Stimulated activated naive CD8-positive, alpha-beta T cell treated with anti-CD3 and anti-CD28 coated beads, Interleukin-15, Interleukin-2, amounts not matched to agents 100 ng/mL and 50 ng/mL, for 24 hours (primary cell): ENCODE results near the gene PSMB10.

ENCODE experiments used
- H3K27ac Mint-ChIP-seq: one replicate; pipeline ENCODE4 v1.8.0; 2021; ENCODE audit warnings: mild to moderate bottlenecking, mixed read lengths
- H3K27me3 Mint-ChIP-seq: one replicate; pipeline ENCODE4 v1.8.0; 2021; ENCODE audit warnings: mixed read lengths
- H3K36me3 Mint-ChIP-seq: one replicate; pipeline ENCODE4 v1.8.0; 2021; ENCODE audit warnings: low read depth, mixed read lengths
- H3K4me1 Mint-ChIP-seq: one replicate; pipeline ENCODE4 v1.8.0; 2021; ENCODE audit warnings: low read depth, mixed read lengths
- H3K4me3 Mint-ChIP-seq: one replicate; pipeline ENCODE4 v1.8.0; 2021; ENCODE audit warnings: mild to moderate bottlenecking, mixed read lengths
- H3K9me3 Mint-ChIP-seq: one replicate; pipeline ENCODE4 v1.8.0; 2021; ENCODE audit warnings: mixed read lengths

The PSMB10 gene

DNA sequence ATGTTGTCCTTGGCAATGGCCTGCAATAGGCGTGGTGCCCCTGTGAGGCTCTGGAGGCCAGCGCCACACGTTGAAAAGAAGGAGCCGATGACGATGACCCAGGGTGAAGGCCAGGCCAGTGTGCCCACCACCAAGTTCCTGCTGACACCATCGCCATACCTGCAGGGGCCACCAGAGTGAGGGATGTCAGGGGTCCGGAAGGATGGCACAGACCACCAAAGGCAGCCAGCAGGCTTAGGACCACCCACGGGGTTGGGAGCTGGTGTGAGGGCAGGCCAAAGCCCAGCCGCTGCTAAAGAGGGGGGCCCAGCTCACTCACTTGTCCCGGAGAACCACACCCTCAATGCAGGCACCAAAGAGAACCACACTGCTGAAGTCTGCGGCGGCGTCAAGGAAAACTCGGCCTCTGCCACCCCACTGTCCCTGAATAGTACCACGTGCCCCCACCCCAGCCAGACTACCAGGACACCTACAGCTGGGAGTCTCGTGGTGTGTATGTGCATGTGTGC is 13.7 kb upstream of the PSMB10 start:
- Mint-ChIP-seq H3K27ac (no peak overlapping the region), H3K9me3 (no peaks in the 10 kb centered on the region), H3K4me1 (no peaks in the 10 kb centered on the region), H3K4me3 (no peak overlapping the region), H3K27me3 (no peaks in the 10 kb centered on the region), H3K36me3 (peaks cover 15% of the 10 kb centered on the region)

DNA sequence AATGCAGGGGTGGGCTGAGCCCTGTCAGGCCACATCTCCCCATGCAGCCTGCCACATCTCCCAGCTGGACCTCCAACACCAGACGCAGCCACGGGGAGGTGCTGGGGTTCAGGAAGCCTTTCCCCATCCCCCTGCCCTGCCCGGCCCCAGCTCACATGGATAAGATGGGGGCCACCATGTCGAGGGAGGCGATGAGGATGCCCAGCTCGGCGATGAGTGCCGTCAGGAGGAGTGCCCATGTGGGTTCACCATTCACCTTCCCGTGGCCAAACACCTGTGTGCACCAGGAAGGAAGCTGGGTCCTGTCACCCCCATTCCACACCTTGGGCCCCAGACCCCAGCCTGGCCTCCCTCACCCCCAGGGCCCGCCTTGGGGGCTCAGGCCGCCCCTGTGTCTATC is 13.0 kb upstream of the PSMB10 start:
- H3K4me3 Mint-ChIP-seq: no peak overlapping the region
- H3K27me3 Mint-ChIP-seq: no peaks in the 10 kb centered on the region
- no peaks in the 10 kb centered on the region for H3K9me3 Mint-ChIP-seq
- no peak overlapping the region for H3K27ac Mint-ChIP-seq
- no peaks in the 10 kb centered on the region for H3K4me1 Mint-ChIP-seq
- H3K36me3 Mint-ChIP-seq: peaks cover 15% of the 10 kb centered on the region

DNA sequence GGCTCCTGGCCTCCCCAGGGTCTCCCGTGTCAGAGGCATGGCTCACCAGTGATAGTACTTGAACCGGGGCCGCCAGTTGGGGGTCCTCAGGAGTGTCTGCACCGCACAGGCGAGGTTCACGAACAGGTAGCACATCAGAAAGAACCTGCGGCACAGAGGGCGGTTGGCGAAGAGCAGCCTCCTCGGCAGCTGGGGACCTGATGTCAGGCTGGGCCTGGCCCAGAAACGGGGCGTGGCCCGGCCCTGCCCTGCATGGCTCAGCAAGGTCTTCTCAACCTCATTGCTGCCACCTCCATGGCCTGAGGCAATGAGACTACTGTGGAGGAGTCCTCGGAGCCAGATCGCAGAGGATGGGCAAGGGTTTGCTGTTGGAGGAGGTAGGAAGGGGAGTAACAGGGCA is 11.4 kb upstream of the PSMB10 start:
- no peaks in the 10 kb centered on the region for H3K27me3 Mint-ChIP-seq
- H3K36me3 Mint-ChIP-seq: peaks cover 8% of the 10 kb centered on the region
- H3K27ac Mint-ChIP-seq: no peak overlapping the region
- no peak overlapping the region for H3K4me3 Mint-ChIP-seq
- no peaks in the 10 kb centered on the region for H3K9me3 Mint-ChIP-seq
- no peaks in the 10 kb centered on the region for H3K4me1 Mint-ChIP-seq

DNA sequence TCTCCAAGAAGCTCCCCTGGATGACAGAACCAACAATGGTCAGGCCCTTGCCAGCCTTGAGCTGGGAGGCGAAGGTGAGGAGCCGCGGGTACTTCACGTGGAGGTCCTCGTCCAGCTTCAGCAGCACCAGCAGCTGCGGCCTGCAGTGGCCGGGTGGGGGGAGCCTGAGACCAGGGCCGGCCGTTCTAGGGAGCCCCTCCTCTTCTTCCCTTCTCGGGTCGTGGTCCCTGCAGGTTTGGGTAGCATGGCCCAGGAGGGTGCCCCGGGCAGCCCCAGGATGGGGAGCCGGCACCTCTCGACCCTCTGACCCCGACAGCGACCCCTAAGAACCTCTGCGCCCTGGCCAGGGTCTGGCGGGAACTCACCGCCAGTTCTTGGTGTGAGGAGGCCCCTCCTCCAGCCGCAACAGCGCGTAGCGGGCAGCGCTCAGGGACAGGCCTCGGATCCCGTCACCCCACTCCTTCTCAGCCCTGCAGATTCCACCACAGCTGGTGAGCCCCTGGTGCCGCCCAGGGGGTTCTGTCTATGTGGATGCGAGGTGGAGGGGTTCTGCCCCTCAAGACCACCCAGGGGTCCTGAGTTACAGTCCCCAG is 10.4 kb upstream of the PSMB10 start:
- H3K9me3 Mint-ChIP-seq: no peaks in the 10 kb centered on the region
- H3K27ac Mint-ChIP-seq: no peak overlapping the region
- H3K4me1 Mint-ChIP-seq: no peaks in the 10 kb centered on the region
- H3K36me3 Mint-ChIP-seq: peaks cover 5% of the 10 kb centered on the region
- H3K4me3 Mint-ChIP-seq: no peak overlapping the region
- no peaks in the 10 kb centered on the region for H3K27me3 Mint-ChIP-seq

DNA sequence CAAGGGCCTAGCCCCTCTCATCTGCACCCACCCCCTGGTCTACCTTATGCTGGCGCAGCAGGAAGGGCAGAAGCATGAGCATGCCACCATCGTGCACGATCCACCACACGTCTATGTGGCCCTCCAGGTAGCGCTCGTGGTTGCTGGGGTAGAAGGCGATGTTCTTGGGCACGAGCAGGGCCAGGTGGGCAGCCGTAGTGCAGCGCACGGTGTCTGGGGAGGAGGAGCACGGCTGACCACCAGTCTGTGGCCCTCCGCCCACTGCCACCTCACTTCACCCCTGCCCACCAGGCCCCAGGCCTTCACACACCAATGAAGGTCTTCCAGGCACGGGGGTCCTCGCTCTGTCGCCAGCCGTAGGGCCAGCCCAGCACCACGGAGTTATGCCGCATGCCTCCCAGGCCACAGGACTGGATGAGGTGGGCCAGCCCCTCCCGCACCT is 9.5 kb upstream of the PSMB10 start:
- Mint-ChIP-seq H3K36me3 (no peaks in the 10 kb centered on the region), H3K27ac (no peak overlapping the region), H3K4me3 (no peak overlapping the region), H3K9me3 (no peaks in the 10 kb centered on the region), H3K27me3 (no peaks in the 10 kb centered on the region), H3K4me1 (peaks cover 6% of the 10 kb centered on the region)

DNA sequence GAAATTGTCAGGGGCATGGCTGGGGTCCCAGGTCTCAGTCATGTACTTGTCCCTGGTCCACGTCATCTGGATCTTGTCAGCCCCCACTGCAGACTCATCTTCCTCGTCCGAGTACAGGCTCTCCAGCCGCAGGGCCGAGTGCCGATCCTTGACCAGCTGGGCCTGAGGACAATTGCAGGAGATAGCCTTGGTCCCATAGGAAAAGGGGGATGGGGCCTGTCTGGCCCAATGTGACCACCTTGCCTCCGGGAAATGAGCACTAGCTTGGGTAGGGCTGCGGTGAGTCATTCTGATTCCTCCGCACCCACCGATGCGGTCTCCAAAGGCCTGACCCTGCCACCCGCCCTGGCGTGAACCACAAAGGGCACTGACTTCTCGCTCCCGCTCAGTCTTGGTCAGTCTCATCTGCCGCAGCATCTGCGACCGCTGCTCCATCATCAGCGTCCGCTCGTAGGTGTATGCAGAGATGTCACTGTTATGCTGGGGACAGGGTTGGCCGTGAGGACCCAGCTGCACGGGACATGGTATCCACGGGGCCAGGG is 8.8 kb upstream of the PSMB10 start:
- H3K4me3 Mint-ChIP-seq: no peak overlapping the region
- H3K27me3 Mint-ChIP-seq: no peaks in the 10 kb centered on the region
- H3K27ac Mint-ChIP-seq: no peak overlapping the region
- no peaks in the 10 kb centered on the region for H3K9me3 Mint-ChIP-seq
- peaks cover 8% of the 10 kb centered on the region for H3K4me1 Mint-ChIP-seq
- no peaks in the 10 kb centered on the region for H3K36me3 Mint-ChIP-seq

DNA sequence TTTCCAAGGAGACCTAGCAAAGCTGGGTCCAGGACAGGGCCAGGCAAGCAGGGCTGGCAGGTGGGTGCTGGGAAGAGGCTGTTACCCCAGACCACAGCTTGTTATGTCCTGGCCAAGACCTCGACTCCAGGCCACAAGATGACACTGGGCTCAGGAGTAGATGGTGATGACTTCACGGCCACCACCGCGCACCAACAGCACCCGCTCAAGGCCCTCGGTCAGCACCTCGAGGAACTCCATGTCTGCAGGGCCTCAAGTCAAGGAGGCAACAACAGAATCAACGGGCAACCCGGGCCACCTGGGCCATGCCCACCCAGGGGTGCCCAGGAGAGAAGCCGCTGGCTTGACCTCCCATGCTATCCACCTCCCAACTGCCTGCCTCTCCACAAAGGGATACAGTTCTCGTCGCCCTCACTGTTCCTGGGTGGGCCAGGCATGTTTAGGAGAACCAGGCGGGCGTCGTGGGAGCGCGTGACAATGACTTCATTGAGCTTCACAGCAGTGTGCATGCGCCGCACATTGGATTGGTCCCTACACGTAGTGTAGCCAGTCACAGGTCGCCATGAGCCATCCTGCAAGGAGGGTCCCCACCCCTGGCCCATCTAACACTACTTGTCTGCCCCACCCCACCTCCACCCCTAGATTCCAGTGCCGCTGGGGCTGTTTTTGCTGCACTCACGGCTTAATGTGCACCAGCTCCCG is 8.2 kb upstream of the PSMB10 start:
- H3K27ac Mint-ChIP-seq: no peak overlapping the region
- H3K4me3 Mint-ChIP-seq: no peak overlapping the region
- H3K9me3 Mint-ChIP-seq: no peaks in the 10 kb centered on the region
- no peaks in the 10 kb centered on the region for H3K27me3 Mint-ChIP-seq
- no peaks in the 10 kb centered on the region for H3K36me3 Mint-ChIP-seq
- H3K4me1 Mint-ChIP-seq: peaks cover 14% of the 10 kb centered on the region

DNA sequence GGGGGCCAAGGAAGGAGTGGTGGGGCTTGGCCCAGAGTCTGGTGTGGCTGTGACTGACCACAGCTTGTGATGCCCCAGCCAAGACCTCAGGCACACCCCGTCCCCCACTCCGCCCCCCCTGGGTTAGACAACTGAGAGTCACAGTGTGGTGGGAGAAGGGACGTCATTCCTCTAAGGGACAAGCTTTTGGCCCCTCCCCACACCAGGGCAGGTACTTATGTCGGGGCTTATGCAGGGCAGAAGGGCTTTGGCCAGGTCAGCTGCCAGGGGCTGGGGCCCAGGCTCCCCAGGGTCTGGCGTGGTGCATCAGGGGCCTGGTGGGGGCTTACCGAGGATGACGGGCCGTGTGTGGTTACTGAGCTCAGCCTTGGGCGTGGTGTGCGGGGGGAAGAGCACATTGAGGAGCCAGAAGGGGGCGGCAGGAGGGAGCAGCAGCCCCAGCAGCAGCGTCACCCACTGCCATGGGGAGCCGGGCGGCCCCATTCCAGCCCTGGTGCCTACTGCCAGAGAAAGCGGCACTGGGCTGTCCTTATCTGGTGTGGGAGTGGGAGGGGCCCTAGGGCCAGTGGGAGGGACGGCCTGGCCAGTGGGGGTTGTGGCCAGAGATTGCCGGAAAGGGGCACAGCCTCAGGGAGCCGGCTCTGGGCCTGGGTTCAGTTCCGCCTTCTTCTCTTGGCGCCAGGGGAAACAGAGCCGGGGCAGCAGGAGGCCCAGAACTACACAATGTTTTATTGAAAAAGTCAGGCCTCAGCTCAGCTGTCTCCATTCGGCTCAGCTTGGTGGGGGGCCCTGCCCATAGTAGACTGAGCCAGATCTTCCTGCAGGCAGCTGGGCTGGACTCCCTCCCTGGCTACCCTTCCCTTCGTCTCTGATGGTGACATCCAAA is 7.2 kb upstream of the PSMB10 start, which contains the start of gene LCAT:
TSS of gene LCAT (minus strand) at position 502 of the 886 bp plus-strand sequence. CDS start at position 483, 19 bp downstream.
- Mint-ChIP-seq H3K4me1 (peaks cover 24% of the 10 kb centered on the region), H3K36me3 (no peaks in the 10 kb centered on the region), H3K9me3 (no peaks in the 10 kb centered on the region), H3K4me3 (no peak within 1 kb of the TSS), H3K27me3 (no peaks in the 10 kb centered on the region), H3K27ac (no peak within 1 kb of the TSS)

DNA sequence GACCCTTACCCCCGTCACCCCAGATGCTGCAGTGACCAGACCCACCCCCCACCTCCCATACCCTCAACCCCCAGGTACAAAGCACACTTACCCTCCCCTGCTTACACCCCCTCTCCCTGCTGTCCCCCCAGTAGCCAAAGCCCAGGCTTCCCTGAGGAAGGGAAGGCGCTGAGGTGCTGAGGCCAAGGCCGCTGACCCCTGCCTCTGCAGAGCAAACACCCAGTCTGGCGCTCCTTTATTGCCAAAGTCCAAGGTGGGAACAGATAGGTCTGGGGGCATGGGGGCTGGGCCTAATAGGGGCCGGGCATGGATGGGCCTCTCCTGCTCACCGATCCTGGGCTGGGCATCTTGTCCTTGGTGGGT is 6.6 kb upstream of the PSMB10 start:
- no peak overlapping the region for H3K4me3 Mint-ChIP-seq
- H3K36me3 Mint-ChIP-seq: no peaks in the 10 kb centered on the region
- no peaks in the 10 kb centered on the region for H3K9me3 Mint-ChIP-seq
- H3K4me1 Mint-ChIP-seq: peaks cover 25% of the 10 kb centered on the region
- H3K27me3 Mint-ChIP-seq: no peaks in the 10 kb centered on the region
- H3K27ac Mint-ChIP-seq: no peak overlapping the region

DNA sequence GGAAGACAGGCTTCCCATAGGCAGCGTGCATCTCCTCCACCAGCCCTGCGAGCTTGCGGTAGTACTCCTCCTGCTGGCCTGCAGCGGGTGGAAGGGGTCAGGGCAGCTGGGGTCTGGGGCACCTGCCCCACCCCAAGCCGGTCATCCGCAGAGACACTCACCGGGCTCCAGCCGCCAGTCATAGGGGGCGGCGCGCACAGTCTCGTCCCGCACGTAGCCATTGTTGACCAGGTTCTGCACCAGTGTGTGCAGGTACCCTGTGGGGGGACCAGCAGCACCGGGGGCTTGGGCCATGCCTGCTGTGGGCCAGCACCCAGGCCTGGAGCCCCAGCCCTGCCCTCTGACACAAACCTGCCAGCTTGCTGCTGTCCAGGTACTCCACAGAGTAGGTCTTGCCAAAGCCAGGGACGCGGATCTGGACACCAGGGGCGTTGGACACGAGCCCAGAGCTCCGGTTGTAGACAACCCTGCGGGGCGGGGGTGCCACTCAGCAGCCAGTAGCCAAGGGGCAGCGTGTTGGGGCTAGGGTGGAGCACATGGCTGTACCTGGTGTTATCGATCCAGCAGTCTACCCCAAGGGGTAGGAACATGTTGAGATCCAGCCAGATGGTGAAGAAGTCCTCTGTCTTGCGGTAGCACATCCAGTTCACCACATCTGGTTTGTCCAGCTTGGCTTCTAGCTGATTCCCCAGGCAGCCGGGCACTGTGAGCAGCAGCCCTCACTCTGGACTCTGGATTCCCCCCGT is 6.0 kb upstream of the PSMB10 start:
- no peak overlapping the region for H3K27ac Mint-ChIP-seq
- no peak overlapping the region for H3K4me3 Mint-ChIP-seq
- no peaks in the 10 kb centered on the region for H3K9me3 Mint-ChIP-seq

DNA sequence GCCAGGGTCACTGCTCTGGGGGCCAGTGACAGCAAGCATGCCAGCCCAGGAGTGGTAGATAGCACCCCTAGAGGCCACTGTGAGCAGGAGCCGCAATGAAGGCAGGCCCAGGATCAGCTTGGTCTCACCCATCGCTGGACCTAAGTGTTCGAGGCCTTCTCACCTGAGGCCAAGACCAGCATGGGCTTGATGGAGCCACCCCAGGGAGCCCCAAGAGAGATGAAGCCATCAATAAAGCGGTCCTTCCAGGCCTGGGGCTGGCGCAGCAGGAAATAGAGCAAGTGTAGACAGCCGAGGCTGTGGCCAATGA is 5.5 kb upstream of the PSMB10 start:
- Mint-ChIP-seq H3K4me3 (no peak overlapping the region), H3K4me1 (peaks cover 29% of the 10 kb centered on the region), H3K27ac (no peak overlapping the region), H3K9me3 (no peaks in the 10 kb centered on the region), H3K36me3 (no peaks in the 10 kb centered on the region), H3K27me3 (no peaks in the 10 kb centered on the region)

More for the DNA sequence above, 6.0 kb upstream of the PSMB10 start:
- Mint-ChIP-seq H3K27me3 (no peaks in the 10 kb centered on the region), H3K36me3 (no peaks in the 10 kb centered on the region), H3K4me1 (peaks cover 25% of the 10 kb centered on the region)

DNA sequence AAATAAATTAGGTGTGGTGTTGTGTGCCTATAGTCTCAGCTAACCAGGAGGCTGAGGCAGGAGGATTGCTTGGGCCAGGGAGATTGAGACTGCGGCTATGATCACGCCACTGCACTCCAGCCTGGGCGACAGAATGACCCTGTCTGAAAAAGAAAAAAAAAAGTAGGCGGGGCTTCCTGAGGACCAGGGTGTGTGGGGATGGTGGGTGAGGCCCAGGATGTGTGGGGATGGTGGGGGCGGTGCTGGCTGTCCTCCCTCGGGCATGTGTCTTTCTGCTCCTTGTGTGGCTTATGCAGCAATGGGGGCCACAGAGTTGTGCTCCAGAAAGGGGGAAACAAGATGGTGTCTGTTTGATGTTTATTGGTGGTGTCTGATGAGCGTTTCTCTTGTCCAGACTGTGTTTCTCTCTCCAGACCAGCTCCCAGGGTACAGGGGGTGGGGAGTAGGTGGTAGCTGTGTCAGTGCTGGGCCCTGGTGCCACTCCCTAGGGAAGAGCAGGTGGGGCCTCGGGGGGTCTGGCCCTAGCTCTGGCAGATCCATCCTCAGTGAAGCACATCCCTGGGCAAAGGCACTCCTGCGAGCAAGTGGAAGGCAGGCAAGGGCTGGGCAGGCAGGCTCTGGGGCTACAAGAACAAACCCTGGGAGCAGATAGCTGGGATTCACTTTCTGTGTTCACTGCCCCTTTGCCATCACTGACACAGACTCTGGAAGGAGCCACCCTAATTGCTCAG is 5.0 kb upstream of the PSMB10 start:
- Mint-ChIP-seq H3K4me3 (no peak overlapping the region), H3K36me3 (no peaks in the 10 kb centered on the region), H3K4me1 (peaks cover 33% of the 10 kb centered on the region), H3K27ac (no peak overlapping the region), H3K27me3 (no peaks in the 10 kb centered on the region), H3K9me3 (no peaks in the 10 kb centered on the region)

DNA sequence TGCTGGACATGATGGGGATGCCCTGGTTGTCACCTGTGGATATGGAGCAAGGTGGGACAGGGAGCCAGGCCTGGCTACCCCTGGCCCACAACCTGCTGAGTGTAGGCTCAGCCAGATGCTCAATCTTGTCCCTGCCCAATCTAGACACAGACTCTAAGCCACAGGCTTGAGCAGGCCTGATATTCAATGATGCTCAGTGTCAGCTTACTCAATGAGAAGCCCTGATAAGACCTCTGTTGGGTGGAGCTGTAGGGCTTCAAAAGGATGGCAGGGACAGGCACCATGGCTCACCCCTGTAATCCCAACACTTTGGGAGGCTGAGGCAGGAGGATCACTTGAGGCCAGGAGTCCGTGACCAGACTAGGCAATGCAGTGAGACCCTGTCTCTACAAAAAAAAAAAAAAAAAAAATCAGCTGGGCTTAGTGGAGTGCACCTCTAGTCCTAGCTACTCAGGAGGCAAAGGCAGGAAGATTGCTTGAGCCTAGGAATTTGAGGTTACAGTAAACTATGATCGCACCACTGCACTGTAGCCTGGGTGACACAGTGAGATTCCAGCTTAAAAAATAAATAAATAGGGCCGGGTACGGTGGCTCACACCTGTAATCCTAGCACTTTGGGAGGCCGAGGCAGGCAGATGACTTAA is 3.9 kb upstream of the PSMB10 start:
- H3K27ac Mint-ChIP-seq: peak overlapping the region; percentile 75
- peak overlapping the region; percentile 32 for H3K4me3 Mint-ChIP-seq

More for the DNA sequence above, 3.9 kb upstream of the PSMB10 start:
- H3K27me3 Mint-ChIP-seq: no peaks in the 10 kb centered on the region
- H3K9me3 Mint-ChIP-seq: no peaks in the 10 kb centered on the region
- H3K4me1 Mint-ChIP-seq: peaks cover 33% of the 10 kb centered on the region
- peaks cover 7% of the 10 kb centered on the region for H3K36me3 Mint-ChIP-seq
